Spleen (tissue), 11 donors: ENCODE data around the gene FSTL4. TPM values are rescaled to one million over a fixed set of nuclear protein-coding genes. Genes with fewer than 3 reads are reported as not detected.

Experiments used
- DNase-seq: peaks from one replicate; pipeline ENCODE4 v3.0.0-alpha.2; 2020
- H3K27ac ChIP-seq, 8 donors: fragments of 200-600 bp; sonication (generic) in 7 of 8; 1 replicate in 4 of 8; 2 replicates in 4 of 8; pipeline versions ENCODE4 v1.5.0 to v1.8.0; 2016 to 2021; ENCODE audit warnings: inconsistent platforms in 4 of 8, mild to moderate bottlenecking in 4 of 8, moderate library complexity in 1 of 8
- H3K27me3 ChIP-seq, 7 donors: fragments of 200-600 bp; sonication (generic) in 6 of 7; replicated peaks in 1 of 7; 1 replicate in 4 of 7; 2 replicates in 3 of 7; pipeline versions ENCODE4 v1.5.0 to v1.8.0; 2016 to 2021; ENCODE audit warnings: inconsistent platforms in 3 of 7, mild to moderate bottlenecking in 1 of 7
- H3K36me3 ChIP-seq, 6 donors: fragments of 200-600 bp; sonication (generic) in 5 of 6; 1 replicate in 4 of 6; 2 replicates in 2 of 6; pipeline versions ENCODE4 v1.5.0 to v1.8.0; 2016 to 2021; ENCODE audit warnings: inconsistent platforms in 2 of 6
- H3K4me1 ChIP-seq, 6 donors: fragments of 200-600 bp; sonication (generic) in 5 of 6; 1 replicate in 3 of 6; 2 replicates in 3 of 6; pipeline versions ENCODE4 v1.5.0 to v1.8.0; 2016 to 2021; ENCODE audit warnings: inconsistent platforms in 3 of 6
- H3K4me3 ChIP-seq, 8 donors: fragments of 200-600 bp; sonication (generic) in 7 of 8; 1 replicate in 4 of 8; 2 replicates in 4 of 8; pipeline versions ENCODE4 v1.5.0 to v1.8.0; 2016 to 2021; ENCODE audit warnings: inconsistent platforms in 4 of 8, mild to moderate bottlenecking in 4 of 8, moderate library complexity in 2 of 8
- H3K9me3 ChIP-seq, 8 donors: fragments of 200-600 bp; sonication (generic) in 7 of 8; 1 replicate in 4 of 8; 2 replicates in 4 of 8; pipeline versions ENCODE4 v1.5.0 to v1.8.0; 2016 to 2021; ENCODE audit warnings: inconsistent platforms in 4 of 8
- CTCF ChIP-seq, 11 experiments: fragments of 200-600 bp in 7 of 11; fragments of 450-650 bp in 4 of 11; sonication (generic) in 4 of 11; IDR thresholded peaks in 8 of 11; conservative IDR thresholded peaks in 3 of 11; 1 replicate in 7 of 11; 2 replicates in 4 of 11; pipeline versions ENCODE4 v1.4.0 to v1.8.0; 2016 to 2021; ENCODE audit warnings: antibody characterized with exemption in 11 of 11, inconsistent platforms in 4 of 11, mild to moderate bottlenecking in 1 of 11
- POLR2A ChIP-seq, 3 donors: fragments of 450-650 bp; IDR thresholded peaks; one replicate each; pipeline ENCODE4 v1.5.1; 2017; ENCODE audit warnings: antibody characterized with exemption in 3 of 3, mild to moderate bottlenecking in 1 of 3
- POLR2AphosphoS5 ChIP-seq, 3 donors: sonication (generic); formaldehyde crosslinking; IDR thresholded peaks; one replicate each; pipeline ENCODE4 v1.5.1; 2017; ENCODE audit warnings: antibody characterized with exemption in 3 of 3
- WGBS, 5 donors: extraction: QIAGEN DNeasy Blood & Tissue Kit in 3 of 5; methylation state at CpG; one replicate each; pipeline versions ENCODE4 v1.1.5 to v1.1.7; 2013 to 2018; 5-methylcytosine and 5-hydroxymethylcytosine counted together
- intact Hi-C: fragments of 100-400 bp; cut with DNase I; formaldehyde crosslinking; loops from one replicate; pipeline ENCODE4 v1.15.0; 2023; ENCODE audit warnings: low total_unique reads
- polyA plus RNA-seq, 3 donors: library from polyadenylated mRNA; stranded (reverse); fragments of 200-250 nt; gene quantifications; one replicate each; pipeline ENCODE4 v1.2.1, GENCODE V29; 2013
- total RNA-seq, 7 donors: library from RNA; depleted of rRNA in 3 of 7; stranded (reverse); fragments of >200 nt in 3 of 7; fragmentation: NEBNext Ultra II Directional in 4 of 7; extraction: Animal tissue kit (Norgen Biotek cat#: 25700) in 4 of 7; gene quantifications; one replicate each; pipeline versions ENCODE4 v1.1.0 to v1.2.1, GENCODE V29; 2016 to 2021
- donor health status: healthy with polysubstance abuse.
- donor health status: DM: no; HTN: no; CAD: no; lungs with moderate emphysema.
- donor health status: DM: no; HTN: no; CAD: no.
- donor health status: Bipolar disorder and iron deficiency.
- donor health status: healthy.
- donor health status: DM: no; HTN: no; CAD: no.
- donor health status: DM: yes; HTN: yes; CAD: no.

The FSTL4 gene
- total and polyA plus RNA-seq, 10 donors, result under 0.01 to 1.0 (median 0.37) TPM; not detected in 4

GRCh38 chr5:133274597-133274935 lies 337.8 kb downstream of the FSTL4 start:
- H3K27ac ChIP-seq, result no peak overlapping the region
- no peak for DNase-seq
- no peaks in the 10 kb centered on the region for H3K27me3 ChIP-seq
- no peaks in the 10 kb centered on the region for H3K4me1 ChIP-seq
- intact Hi-C loops, result no loop called here
- 80 to 94% (median 89%) methylated on average over 5 of the region's 5 CpGs for WGBS, 5 donors
- TF ChIP-seq CTCF (IDR thresholded peaks at IDR 0.05 in 8 of 11, conservative IDR thresholded peaks at IDR 0.05 in 3 of 11), result no peak
- no peak for TF ChIP-seq POLR2AphosphoS5 (IDR thresholded peaks at IDR 0.05)
- no peak for TF ChIP-seq POLR2A (IDR thresholded peaks at IDR 0.05)
- no peak overlapping the region for H3K4me3 ChIP-seq
- no peaks in the 10 kb centered on the region for H3K36me3 ChIP-seq
- no peaks in the 10 kb centered on the region for H3K9me3 ChIP-seq

GRCh38 chr5:133273661-133274596 lies 338.4 kb downstream of the FSTL4 start:
- no peaks in the 10 kb centered on the region for H3K9me3 ChIP-seq
- H3K4me3 ChIP-seq, result no peak overlapping the region
- no peak for TF ChIP-seq CTCF (IDR thresholded peaks at IDR 0.05 in 8 of 11, conservative IDR thresholded peaks at IDR 0.05 in 3 of 11)
- no peak for TF ChIP-seq POLR2A (IDR thresholded peaks at IDR 0.05)
- TF ChIP-seq POLR2AphosphoS5 (IDR thresholded peaks at IDR 0.05), result no peak
- 73 to 91% (median 83%) methylated on average over 7 to 8 of the region's 8 CpGs for WGBS, 5 donors
- no peaks in the 10 kb centered on the region for H3K4me1 ChIP-seq
- no peaks in the 10 kb centered on the region for H3K36me3 ChIP-seq
- no peak for DNase-seq
- H3K27me3 ChIP-seq, result no peaks in the 10 kb centered on the region
- intact Hi-C loops, result no loop called here
- H3K27ac ChIP-seq, result no peak overlapping the region

- DNase-seq, result no peak
- H3K36me3 ChIP-seq, result no peaks in the 10 kb centered on the region
- TF ChIP-seq CTCF (IDR thresholded peaks at IDR 0.05 in 8 of 11, conservative IDR thresholded peaks at IDR 0.05 in 3 of 11) (no peak), POLR2A (IDR thresholded peaks at IDR 0.05) (no peak), POLR2AphosphoS5 (IDR thresholded peaks at IDR 0.05) (no peak)
- H3K4me3 ChIP-seq, result no peak overlapping the region
- no peaks in the 10 kb centered on the region for H3K4me1 ChIP-seq
- no peaks in the 10 kb centered on the region for H3K9me3 ChIP-seq
- H3K27ac ChIP-seq, result no peak overlapping the region
- 88 to 96% (median 94%) methylated on average over 16 of the region's 16 CpGs for WGBS, 5 donors
- intact Hi-C loops, result no loop called here
- no peaks in the 10 kb centered on the region for H3K27me3 ChIP-seq
Observed at GRCh38 chr5:133272345-133272744, 340.0 kb downstream of the FSTL4 start.

- no peak overlapping the region for H3K27ac ChIP-seq
- H3K4me3 ChIP-seq, result no peak overlapping the region
- peaks cover 0 to under 1% (median 0%) of the 10 kb centered on the region in 7 donors for H3K27me3 ChIP-seq
- no peaks in the 10 kb centered on the region for H3K9me3 ChIP-seq
- no peaks in the 10 kb centered on the region for H3K36me3 ChIP-seq
- H3K4me1 ChIP-seq, result no peaks in the 10 kb centered on the region
- WGBS, 5 donors, result 76 to 85% (median 79%) methylated on average over 5 of the region's 5 CpGs
- DNase-seq, result no peak
- intact Hi-C loops, result no loop called here
- TF ChIP-seq POLR2A (IDR thresholded peaks at IDR 0.05), result no peak
Observed at GRCh38 chr5:133271606-133272005, 340.7 kb downstream of the FSTL4 start.
